GM21526 (cell line): ENCODE data around the gene CAPZB.

Experiments used
- ATAC-seq: cut with Tn5 transposase; IDR thresholded peaks from one replicate; pipeline ENCODE4 v1.9.1; 2021; ENCODE audit warnings: moderate library complexity; ENCODE audit not compliant: unreplicated experiment, low FRiP score

CAPZB gene

DNA sequence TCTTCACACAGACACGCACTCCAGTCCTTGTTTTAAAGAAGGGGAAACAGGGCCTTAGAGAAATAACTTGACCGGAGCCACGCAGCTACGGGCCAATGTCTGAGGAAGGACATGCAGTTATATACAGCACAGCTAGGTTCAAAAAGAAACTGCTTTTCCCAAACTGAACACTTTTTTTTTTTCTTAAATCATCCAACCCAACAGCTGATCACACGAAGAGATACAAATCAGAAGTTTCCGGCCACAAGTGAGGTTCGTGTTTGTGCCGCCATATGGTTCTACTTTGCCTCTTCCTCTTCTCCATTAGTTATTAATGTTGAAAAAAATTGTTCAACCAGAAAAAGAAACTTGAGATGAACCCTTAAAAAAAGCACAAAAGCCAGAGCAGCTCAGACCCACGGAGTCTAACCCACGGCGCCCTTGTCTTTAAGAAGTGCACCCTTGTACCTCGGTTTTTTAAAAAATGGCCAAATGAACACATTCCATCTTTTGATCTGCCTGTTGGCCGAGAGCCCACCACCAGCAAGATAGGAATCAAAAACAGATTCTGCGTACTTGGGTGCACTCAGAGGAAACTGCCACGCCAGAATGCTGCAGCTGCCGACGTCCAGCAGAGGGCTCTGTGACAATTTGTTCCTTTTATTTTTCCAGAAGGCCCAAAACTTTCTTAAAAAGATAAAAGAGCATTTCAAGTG lies 94.3 kb downstream of the CAPZB start:
- ATAC-seq = no peak

- ATAC-seq = no peak
Measured at GRCh38 chr1:19390166-19390850, 95.0 kb downstream of the CAPZB start.

GRCh38 chr1:19388980-19389379 lies 96.4 kb downstream of the CAPZB start:
- no peak for ATAC-seq

DNA sequence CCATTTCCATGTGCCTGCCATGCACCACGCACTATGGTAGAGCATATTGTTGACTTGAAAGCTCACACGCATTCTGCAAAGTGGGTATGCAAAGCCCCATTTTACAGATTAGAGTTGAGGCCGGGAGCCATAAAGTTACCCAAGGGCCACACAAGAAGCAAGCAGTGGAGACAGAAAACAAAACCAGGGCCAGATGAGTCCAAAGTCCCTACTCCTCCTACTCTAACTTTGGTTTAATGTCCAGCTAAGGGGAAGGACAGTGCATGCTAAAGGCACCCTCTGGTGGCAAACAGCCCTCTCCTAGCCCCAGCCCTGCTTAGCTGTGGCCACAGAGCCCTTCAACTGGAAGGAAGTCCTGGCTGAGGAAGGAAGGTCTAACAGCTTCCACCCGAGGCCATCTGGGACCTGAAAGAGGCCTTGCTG lies 98.3 kb downstream of the CAPZB start:
- no peak for ATAC-seq

DNA sequence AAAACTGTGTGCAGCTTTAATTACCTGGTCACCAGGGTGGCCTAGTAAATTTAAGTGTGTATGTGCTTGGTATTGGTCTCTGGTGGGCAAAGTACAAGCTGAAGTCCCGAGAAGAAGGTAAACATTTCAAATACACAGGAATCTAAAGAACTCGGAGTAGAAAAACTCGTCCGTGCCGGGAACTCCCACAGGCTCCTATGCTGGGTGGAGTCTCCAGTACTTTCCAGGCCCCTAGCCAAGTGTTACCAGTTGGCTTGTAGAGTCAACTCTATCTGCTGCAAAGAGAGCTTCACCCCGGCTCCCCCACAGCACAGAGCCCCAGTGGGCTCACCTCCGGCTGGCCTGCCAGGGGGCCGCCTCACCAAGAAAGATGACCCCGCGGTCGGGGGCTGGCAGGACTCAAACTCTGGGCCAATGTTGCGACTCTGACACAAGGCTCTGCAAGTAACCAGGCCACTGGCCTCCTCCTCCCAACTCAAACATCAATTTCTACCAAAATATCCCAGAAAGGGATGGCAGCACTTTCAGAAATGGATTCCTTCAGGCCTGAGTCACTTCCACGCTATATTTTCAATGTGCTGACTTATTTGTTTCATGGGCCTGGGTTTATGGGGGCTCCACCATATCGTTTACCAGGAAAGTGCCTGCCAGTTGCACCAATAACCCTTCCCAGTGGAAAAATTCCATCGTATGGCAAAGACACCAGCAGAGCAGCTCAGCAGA lies 99.3 kb downstream of the CAPZB start:
- ATAC-seq = no peak

- ATAC-seq = no peak
Measured at GRCh38 chr1:19385221-19385620, 100.1 kb downstream of the CAPZB start.

GRCh38 chr1:19384772-19385187 lies 100.6 kb downstream of the CAPZB start:
- no peak for ATAC-seq

- ATAC-seq = no peak
Measured at GRCh38 chr1:19384113-19384512, 101.2 kb downstream of the CAPZB start.

- ATAC-seq = no peak
Measured at GRCh38 chr1:19382222-19382621, 103.1 kb downstream of the CAPZB start.

GRCh38 chr1:19381261-19381660 lies 104.1 kb downstream of the CAPZB start:
- ATAC-seq = no peak

DNA sequence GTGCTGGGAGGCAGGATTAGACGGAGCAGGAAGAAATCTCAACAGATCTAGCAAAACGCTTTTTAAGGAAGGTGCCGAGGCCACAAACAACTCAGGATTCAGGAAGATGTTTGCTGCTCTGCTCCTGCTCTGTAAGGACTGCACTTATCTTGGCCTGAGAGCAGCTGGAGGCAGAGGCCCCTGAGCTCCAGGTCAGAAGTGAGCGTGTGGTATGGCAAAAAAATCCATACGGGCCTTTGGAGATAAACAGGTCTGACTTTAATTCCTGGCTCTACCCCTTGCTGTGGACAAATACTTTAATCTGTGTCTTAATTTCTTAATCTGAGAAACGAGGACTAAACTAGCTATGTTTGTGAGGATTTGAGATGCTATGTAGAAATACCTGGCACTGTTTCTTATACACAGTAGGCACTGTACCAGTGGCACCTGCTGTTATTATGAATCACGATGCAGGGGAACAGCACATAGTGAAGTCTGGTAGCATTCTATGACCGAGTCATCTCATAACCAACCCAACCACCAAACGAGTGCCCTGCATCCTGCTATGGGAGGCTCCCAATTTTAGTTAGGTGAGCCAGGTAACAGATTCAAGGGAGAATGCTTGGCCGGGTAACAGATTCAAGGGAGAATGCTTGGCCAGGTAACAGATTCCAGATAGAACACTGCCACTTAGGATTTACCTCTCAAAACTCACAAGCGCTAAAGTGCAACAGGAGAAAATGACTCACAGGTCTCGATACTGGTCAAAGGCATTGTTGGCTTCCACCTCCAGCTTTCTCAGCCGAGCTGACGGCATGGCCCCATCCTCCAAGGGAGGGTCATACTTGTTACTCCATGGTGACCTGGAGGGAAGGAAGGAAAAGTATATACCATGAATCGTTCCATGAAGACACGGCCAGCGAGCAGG lies 107.3 kb downstream of the CAPZB start:
- ATAC-seq = no peak

GRCh38 chr1:19376428-19377372 lies 108.6 kb downstream of the CAPZB start:
- no peak for ATAC-seq

DNA sequence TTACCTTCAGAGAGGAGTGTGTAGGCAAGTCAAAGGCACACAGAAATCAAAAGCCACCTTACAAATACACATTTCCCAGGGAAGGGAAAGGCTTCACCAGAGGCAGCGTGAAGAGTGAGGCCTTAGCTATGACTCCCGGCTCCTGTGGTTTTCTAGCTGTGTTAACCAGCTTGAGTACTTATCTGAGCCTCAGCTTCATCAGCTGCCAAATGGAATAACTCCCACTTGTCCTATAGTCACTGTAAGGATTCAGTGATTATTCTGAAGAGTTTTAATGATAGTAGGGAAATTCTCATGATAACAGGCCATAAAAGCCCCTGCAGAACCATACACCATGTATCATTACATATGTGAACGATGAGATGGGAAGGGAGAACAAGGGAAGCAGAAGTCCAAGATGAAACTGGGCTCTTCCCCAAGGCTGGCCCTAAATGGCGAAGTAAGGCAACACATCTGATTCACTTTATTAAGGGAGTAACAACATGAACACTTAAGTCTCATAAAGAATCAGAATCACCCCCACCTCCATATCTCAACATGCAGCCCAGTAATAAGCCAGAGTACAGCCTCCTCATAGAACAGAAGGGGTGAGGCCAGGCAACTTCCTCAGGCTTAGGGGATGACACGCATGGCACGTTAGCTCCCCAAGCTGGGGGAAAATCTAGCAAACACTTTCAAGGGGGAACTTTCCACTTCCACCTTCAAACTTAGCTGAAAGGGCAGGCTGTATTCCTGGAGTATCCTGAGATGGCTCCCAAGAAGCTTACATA lies 109.5 kb downstream of the CAPZB start:
- no peak for ATAC-seq

- ATAC-seq = no peak
Measured at GRCh38 chr1:19374926-19375325, 110.4 kb downstream of the CAPZB start.

DNA sequence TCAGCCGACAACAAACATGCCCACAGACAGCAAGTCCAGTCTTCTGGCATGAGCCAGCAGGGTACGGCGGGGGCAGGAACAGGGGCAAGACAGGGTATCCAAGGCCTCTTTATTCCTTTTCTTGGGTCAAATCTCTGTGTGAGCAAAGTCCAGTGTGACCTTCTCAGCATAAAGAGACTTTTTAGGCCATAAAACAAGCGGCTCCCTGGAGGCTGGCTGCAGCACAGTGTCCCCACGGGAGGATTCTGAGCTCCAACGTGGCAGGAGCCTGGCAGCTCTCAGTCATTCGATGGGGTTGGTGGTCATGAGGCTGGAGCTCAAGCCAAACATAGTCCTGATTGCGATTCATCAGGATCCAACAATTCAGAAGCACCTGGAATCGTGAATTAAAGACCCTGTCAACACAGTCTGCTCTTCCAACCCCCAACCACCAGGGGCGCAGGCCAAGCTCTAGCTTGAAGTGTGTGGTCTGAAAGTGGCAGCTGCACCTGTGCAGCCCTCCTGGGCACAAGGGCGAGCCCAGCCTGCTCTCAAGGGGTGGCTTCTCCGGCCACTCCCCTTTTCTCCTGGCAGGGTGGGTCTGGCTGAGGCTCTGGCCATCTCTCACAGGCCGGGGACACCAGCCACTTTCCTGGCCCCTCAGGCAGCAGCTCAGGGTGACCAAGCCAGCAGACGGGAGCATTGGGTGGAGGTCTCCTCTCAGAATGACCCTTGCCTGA lies 111.1 kb downstream of the CAPZB start:
- no peak for ATAC-seq

- no peak for ATAC-seq
Measured at GRCh38 chr1:19373211-19374082, 111.9 kb downstream of the CAPZB start.

DNA sequence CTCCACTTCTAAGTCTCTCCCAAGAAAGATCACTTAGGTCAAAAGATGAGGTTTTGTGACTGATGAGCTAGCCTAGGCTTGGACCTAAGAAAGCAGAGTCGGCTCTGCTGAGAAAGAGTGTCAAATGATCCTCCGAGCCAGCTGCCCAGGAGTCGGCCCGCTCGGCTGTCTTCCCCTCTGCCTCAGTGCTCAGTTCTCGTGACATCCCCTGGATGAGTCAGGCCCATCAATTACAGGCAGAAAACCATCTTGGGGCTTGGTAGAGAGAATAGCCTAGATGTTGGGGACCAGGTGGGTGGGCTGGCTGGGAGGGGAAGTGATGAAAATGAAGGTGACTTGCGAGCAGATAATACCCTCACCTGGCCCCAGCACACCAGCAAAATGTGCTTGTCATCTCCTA lies 112.7 kb downstream of the CAPZB start:
- no peak for ATAC-seq
